BLaER1 (cell line): ENCODE data around the gene MYO15A.

Experiments
- H3K27ac ChIP-seq: shearing (Covaris generic); formaldehyde crosslinking; 2 replicates; pipeline ENCODE4 v1.8.1; 2022
- H3K27me3 ChIP-seq: shearing (Covaris generic); formaldehyde crosslinking; 2 replicates; pipeline ENCODE4 v1.8.1; 2022
- H3K36me3 ChIP-seq: shearing (Covaris generic); formaldehyde crosslinking; 2 replicates; pipeline ENCODE4 v1.8.1; 2022
- H3K4me1 ChIP-seq: shearing (Covaris generic); formaldehyde crosslinking; 2 replicates; pipeline ENCODE4 v1.8.1; 2022
- H3K4me2 ChIP-seq: shearing (Covaris generic); formaldehyde crosslinking; 2 replicates; pipeline ENCODE4 v1.8.1; 2022
- H3K4me3 ChIP-seq: shearing (Covaris generic); formaldehyde crosslinking; 2 replicates; pipeline ENCODE4 v1.8.1; 2022
- H3K9ac ChIP-seq: shearing (Covaris generic); formaldehyde crosslinking; 2 replicates; pipeline ENCODE4 v1.8.1; 2022
- H3K9me3 ChIP-seq: shearing (Covaris generic); formaldehyde crosslinking; 2 replicates; pipeline ENCODE4 v1.8.1; 2022
- H4K20me1 ChIP-seq: shearing (Covaris generic); formaldehyde crosslinking; 2 replicates; pipeline ENCODE4 v1.8.1; 2022
- Cebpa-rat ChIP-seq: shearing (Covaris generic); IDR thresholded peaks from 2 replicates; pipeline ENCODE4 v1.8.1; 2022

The MYO15A gene

DNA sequence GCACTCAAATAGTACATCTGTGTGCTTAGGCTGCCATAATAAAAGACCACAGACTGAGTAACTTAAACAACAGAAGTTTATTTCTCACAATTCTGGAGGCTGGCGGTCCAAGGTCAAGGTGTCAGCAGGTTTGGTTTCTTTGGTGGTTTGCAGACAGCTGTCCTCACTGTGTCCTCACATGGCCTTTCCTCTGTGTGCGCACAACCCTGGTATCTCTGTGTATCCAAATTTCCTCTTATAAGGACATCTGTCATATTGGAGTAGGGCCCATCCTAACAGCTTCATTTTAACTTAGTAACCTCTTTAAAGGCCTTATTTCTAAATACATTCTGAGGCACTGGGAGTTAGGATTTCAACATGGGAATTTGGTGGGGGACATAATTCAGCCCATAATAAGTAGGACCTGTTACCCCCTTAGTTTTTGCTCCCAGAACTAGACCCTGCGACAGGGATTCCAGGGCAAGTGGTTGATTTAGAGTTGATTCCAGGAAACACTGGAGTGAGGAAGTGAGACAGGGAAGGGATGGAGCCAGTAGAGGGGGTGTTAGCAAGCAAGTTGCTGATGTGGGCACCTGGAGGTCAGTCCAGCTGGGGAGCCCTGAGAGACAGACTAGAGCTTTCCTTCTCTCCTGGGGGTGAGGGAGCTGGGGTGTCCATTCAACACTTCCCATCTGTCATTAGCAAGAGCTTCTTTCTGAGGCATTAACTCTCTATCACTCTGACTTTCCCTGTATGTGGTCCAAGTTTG lies 64.1 kb downstream of the MYO15A start:
- no peak overlapping the region for H3K9ac ChIP-seq
- H4K20me1 ChIP-seq, result no peaks in the 10 kb centered on the region
- no peaks in the 10 kb centered on the region for H3K9me3 ChIP-seq
- no peaks in the 10 kb centered on the region for H3K27me3 ChIP-seq
- no peak for TF ChIP-seq Cebpa-rat
- no peak overlapping the region for H3K4me3 ChIP-seq
- peaks cover 12% of the 10 kb centered on the region for H3K4me1 ChIP-seq
- H3K27ac ChIP-seq, result no peak overlapping the region
- H3K4me2 ChIP-seq, result no peak overlapping the region
- H3K36me3 ChIP-seq, result no peaks in the 10 kb centered on the region

- Histone ChIP-seq H3K4me1 (peaks cover 12% of the 10 kb centered on the region), H3K4me3 (no peak overlapping the region), H3K36me3 (no peaks in the 10 kb centered on the region), H3K27ac (no peak overlapping the region), H4K20me1 (no peaks in the 10 kb centered on the region), H3K4me2 (no peak overlapping the region), H3K9ac (no peak overlapping the region), H3K9me3 (no peaks in the 10 kb centered on the region), H3K27me3 (no peaks in the 10 kb centered on the region)
- TF ChIP-seq Cebpa-rat, result no peak
Observed at GRCh38 chr17:18173740-18174139, 65.2 kb downstream of the MYO15A start.

GRCh38 chr17:18176176-18176575 lies 67.6 kb downstream of the MYO15A start:
- peak overlapping the region; percentile 1; the same call in 1 of the 2 replicates for H3K4me2 ChIP-seq
- no peaks in the 10 kb centered on the region for H4K20me1 ChIP-seq
- no peaks in the 10 kb centered on the region for H3K36me3 ChIP-seq
- H3K4me3 ChIP-seq, result no peak overlapping the region
- no peaks in the 10 kb centered on the region for H3K27me3 ChIP-seq
- no peak overlapping the region for H3K27ac ChIP-seq
- H3K4me1 ChIP-seq, result peaks cover 16% of the 10 kb centered on the region
- no peaks in the 10 kb centered on the region for H3K9me3 ChIP-seq
- no peak overlapping the region for H3K9ac ChIP-seq
- TF ChIP-seq Cebpa-rat, result no peak

DNA sequence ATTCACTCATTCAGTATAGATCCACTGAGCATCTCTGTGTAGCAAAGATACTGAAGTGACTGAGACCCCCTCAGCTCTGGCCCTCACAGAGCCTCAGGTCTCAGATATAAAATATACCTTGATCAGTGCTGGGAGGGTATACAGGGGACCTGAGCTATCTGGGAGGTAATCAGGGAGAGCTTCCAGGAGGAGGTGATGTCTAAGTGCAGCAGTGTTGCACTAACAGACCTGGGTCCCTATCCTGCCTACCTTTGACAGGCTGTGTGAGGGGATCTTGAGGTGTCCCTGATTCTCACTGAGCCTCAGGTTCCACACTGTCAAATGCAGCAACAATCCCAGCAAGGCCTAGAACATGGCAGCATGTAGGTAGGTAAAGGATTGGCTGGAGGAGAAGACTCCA lies 68.6 kb downstream of the MYO15A start:
- peaks cover 25% of the 10 kb centered on the region for H3K4me1 ChIP-seq
- no peak overlapping the region for H3K4me3 ChIP-seq
- no peak overlapping the region for H3K9ac ChIP-seq
- H3K4me2 ChIP-seq, result no peak overlapping the region
- H4K20me1 ChIP-seq, result no peaks in the 10 kb centered on the region
- H3K36me3 ChIP-seq, result no peaks in the 10 kb centered on the region
- no peaks in the 10 kb centered on the region for H3K9me3 ChIP-seq
- H3K27ac ChIP-seq, result no peak overlapping the region
- H3K27me3 ChIP-seq, result no peaks in the 10 kb centered on the region
- no peak for TF ChIP-seq Cebpa-rat

- no peak overlapping the region for H3K4me3 ChIP-seq
- no peaks in the 10 kb centered on the region for H3K9me3 ChIP-seq
- TF ChIP-seq Cebpa-rat, result no peak
- no peak overlapping the region for H3K9ac ChIP-seq
- H3K36me3 ChIP-seq, result no peaks in the 10 kb centered on the region
- no peak overlapping the region for H3K27ac ChIP-seq
- H3K4me1 ChIP-seq, result peaks cover 31% of the 10 kb centered on the region
- no peaks in the 10 kb centered on the region for H4K20me1 ChIP-seq
- H3K27me3 ChIP-seq, result no peaks in the 10 kb centered on the region
- no peak overlapping the region for H3K4me2 ChIP-seq
Observed at GRCh38 chr17:18177722-18178121, 69.2 kb downstream of the MYO15A start.

DNA sequence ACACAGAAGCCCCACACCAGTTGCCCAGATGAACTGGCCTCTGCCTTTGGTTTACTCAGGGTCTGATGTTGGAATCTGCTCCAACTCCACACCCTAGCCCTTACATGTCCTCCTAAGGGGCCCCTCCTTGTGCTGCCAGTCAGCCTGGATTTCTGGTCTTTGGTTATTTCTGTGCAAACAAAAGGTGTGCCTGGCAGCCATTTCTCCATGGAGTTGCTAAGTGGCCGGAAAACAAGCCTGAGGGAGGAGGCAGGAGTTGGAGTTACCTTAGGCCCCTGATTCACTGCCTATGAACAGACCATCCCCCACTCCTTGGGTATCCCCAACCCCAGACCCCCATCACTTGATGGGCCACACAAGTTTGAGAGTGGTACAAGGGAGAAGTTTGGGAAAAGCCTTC lies 70.6 kb downstream of the MYO15A start:
- Histone ChIP-seq H4K20me1 (peaks cover 4% of the 10 kb centered on the region), H3K9me3 (no peaks in the 10 kb centered on the region), H3K27me3 (no peaks in the 10 kb centered on the region), H3K9ac (no peak overlapping the region), H3K4me3 (no peak overlapping the region), H3K27ac (no peak overlapping the region), H3K4me1 (peaks cover 31% of the 10 kb centered on the region), H3K36me3 (no peaks in the 10 kb centered on the region), H3K4me2 (no peak overlapping the region)
- TF ChIP-seq Cebpa-rat, result no peak

GRCh38 chr17:18179804-18180203 lies 71.2 kb downstream of the MYO15A start:
- H4K20me1 ChIP-seq, result peaks cover 10% of the 10 kb centered on the region
- no peak overlapping the region for H3K4me3 ChIP-seq
- H3K9ac ChIP-seq, result no peak overlapping the region
- TF ChIP-seq Cebpa-rat, result no peak
- H3K9me3 ChIP-seq, result no peaks in the 10 kb centered on the region
- no peak overlapping the region for H3K27ac ChIP-seq
- H3K4me2 ChIP-seq, result no peak overlapping the region
- peaks cover 31% of the 10 kb centered on the region for H3K4me1 ChIP-seq
- no peaks in the 10 kb centered on the region for H3K36me3 ChIP-seq
- H3K27me3 ChIP-seq, result no peaks in the 10 kb centered on the region

DNA sequence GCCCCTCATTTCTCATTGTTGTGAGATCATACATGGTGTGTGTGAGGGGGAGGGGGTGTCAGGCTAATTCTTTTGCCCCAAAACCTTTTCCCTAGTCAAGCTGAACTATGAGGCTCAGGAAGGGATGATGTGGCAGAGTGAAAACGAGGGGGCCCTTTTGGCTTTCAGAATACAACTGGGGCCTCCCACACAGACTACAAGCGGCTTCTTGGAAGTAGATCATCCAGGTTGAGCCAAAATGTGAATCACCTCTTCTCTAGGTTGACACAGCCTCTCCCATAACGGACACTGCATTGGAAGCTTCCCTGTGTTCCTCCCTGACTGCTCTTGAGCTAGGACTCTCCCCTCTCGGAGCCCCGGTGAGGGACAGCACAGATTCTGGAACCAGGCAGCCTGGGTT lies 72.8 kb downstream of the MYO15A start:
- Histone ChIP-seq H3K4me1 (peaks cover 32% of the 10 kb centered on the region), H3K4me3 (no peak overlapping the region), H4K20me1 (peaks cover 25% of the 10 kb centered on the region), H3K9ac (no peak overlapping the region), H3K36me3 (no peaks in the 10 kb centered on the region), H3K4me2 (peak overlapping the region; percentile 86; the same call in 1 of the 2 replicates), H3K27ac (no peak overlapping the region), H3K9me3 (no peaks in the 10 kb centered on the region), H3K27me3 (no peaks in the 10 kb centered on the region)
- no peak for TF ChIP-seq Cebpa-rat

DNA sequence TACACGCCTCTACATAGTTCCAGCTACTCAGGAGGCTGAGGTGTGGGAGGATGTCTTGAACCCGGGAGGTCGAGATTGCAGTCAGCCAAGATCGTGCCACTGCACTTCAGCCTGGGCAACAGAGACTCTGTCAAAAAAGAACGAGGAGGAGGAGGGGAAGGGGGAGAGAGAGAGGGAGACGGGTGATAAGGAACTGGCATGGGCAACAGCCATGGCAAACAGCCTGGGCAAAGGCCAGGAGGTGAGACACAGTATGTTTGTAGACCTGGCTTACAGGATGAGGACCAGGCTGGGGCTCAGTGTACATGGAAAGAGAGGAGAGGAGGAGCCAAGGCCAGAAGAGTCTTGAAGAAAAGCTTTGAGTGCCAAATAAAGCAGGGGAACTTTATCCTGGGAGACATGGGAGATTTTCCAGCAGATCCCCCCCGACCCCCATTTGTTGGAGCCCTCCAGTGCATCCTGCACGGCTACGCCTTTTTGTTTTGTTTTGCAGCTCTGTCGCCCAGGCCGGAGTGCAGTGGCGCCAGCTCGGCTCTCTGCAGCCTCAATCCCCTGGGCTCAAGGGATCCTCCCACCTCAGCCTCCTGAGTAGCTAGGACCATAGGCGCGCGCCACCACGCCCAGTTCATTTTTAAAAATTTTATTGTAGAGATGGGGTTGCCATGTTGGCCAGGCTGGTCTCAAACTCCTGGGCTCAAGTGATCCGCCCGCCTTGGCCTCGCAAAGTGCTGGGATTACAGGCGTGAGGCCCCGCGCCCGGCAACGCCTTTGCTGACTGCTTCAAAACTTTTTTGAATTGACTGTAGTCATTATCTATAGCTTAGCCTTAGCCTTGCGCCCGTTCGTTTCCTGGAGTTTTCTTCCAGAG lies 73.8 kb downstream of the MYO15A start:
- Histone ChIP-seq H3K4me2 (peak overlapping the region; percentile 86), H3K9me3 (no peaks in the 10 kb centered on the region), H4K20me1 (peaks cover 35% of the 10 kb centered on the region), H3K4me1 (peaks cover 38% of the 10 kb centered on the region), H3K27me3 (no peaks in the 10 kb centered on the region), H3K4me3 (peak overlapping the region; percentile 86), H3K27ac (peak overlapping the region; percentile 97), H3K9ac (peak overlapping the region; percentile 95), H3K36me3 (peaks cover 8% of the 10 kb centered on the region)
- TF ChIP-seq Cebpa-rat, result no peak

DNA sequence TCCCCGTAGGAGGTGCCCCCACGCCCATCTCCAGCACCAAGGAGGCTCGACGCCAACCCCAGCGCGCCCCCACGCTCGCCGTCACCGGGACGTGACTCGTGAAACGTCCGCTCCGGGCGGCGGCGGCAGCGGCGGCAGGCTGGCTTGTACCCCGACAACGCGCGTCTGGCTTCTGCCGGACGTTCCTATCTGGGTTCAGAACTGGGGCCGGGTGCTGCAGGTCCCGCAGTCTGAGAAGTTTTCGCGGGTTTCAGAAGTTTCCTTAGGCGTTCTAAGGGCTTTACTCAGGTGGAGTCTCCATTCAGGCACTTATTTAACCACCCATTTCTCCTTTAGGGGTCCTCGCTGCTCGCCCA lies 74.4 kb downstream of the MYO15A start:
- Histone ChIP-seq H3K9ac (peak overlapping the region; percentile 95), H3K4me3 (peak overlapping the region; percentile 86)

More for the DNA sequence above, 74.4 kb downstream of the MYO15A start:
- Histone ChIP-seq H3K4me2 (peak overlapping the region; percentile 86), H4K20me1 (peaks cover 41% of the 10 kb centered on the region), H3K4me1 (peaks cover 44% of the 10 kb centered on the region), H3K9me3 (no peaks in the 10 kb centered on the region), H3K27me3 (no peaks in the 10 kb centered on the region), H3K27ac (peak overlapping the region; percentile 97), H3K36me3 (peaks cover 14% of the 10 kb centered on the region)
- no peak for TF ChIP-seq Cebpa-rat
